ENCODE measurements around the gene STX1B. TPM values are rescaled to one million over a fixed set of nuclear protein-coding genes. Genes with fewer than 3 reads are reported as not detected.

Gene STX1B
- total RNA-seq, 1 donor from 2014 or later = 11.0 TPM

DNA sequence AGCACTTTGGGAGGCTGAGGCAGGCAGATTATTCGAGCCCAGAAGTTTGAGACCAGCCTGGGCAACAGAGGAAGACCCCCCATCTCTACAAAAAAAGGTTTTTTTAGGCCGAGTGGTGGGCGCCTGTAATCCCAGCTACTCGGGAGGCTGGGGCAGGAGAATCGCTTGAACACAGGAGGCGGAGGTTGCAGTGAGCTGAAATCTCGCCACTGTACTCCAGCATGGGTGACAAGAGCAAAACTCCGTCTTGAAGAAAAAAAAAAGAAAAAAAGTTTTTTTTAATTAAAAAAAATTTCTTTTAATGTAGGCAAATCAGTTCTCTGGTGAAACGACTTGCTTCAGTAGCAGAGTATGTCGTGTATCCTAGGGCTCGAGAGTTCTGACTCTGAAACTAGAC, 14.5 kb downstream of the STX1B start:
- Histone ChIP-seq H3K9ac (ENCODE audit: low read length) (no peak overlapping the region), H3K4me3 (ENCODE audit: insufficient read depth, low read depth, low read length) (no peak overlapping the region), H3K27me3 (ENCODE audit: insufficient read depth, low read length) (no peaks in the 10 kb centered on the region), H3K4me2 (ENCODE audit: low read length) (no peak overlapping the region), H3K27ac (ENCODE audit: low read depth, low read length) (no peak overlapping the region), H4K20me1 (ENCODE audit: insufficient read depth, low read length) (no peaks in the 10 kb centered on the region), H3K79me2 (ENCODE audit: insufficient read depth, low read length) (no peaks in the 10 kb centered on the region), H2AFZ (ENCODE audit: low read depth, low read length) (no peak overlapping the region), H3K36me3 (ENCODE audit: insufficient read depth, low read length) (no peaks in the 10 kb centered on the region), H3K4me1 (ENCODE audit: insufficient read depth, low read length) (peaks cover 33% of the 10 kb centered on the region), H3K9me3 (ENCODE audit: insufficient read depth, low read depth, low read length) (no peaks in the 10 kb centered on the region)
- Mint-ChIP-seq H3K4me3 (ENCODE audit: unreplicated experiment) (no peak overlapping the region), H3K9me3 (ENCODE audit: unreplicated experiment) (no peaks in the 10 kb centered on the region), H3K27ac (ENCODE audit: unreplicated experiment) (peak overlapping the region; percentile 80), H3K36me3 (ENCODE audit: low read depth, unreplicated experiment) (peaks cover 14% of the 10 kb centered on the region), H3K4me1 (ENCODE audit: low read depth, unreplicated experiment) (peaks cover 29% of the 10 kb centered on the region), H3K27me3 (ENCODE audit: low read depth, unreplicated experiment) (no peaks in the 10 kb centered on the region)
- FAIRE-seq (no peak), DNase-seq (ENCODE audit: low read depth) (no peak)
- TF ChIP-seq EZH2 (IDR thresholded peaks at IDR 0.05; ENCODE audit: insufficient read depth, low read length) = no peak
- no peak for TF ChIP-seq CTCF (IDR thresholded peaks at IDR 0.05; ENCODE audit: insufficient read depth, low read depth, low read length)

DNA sequence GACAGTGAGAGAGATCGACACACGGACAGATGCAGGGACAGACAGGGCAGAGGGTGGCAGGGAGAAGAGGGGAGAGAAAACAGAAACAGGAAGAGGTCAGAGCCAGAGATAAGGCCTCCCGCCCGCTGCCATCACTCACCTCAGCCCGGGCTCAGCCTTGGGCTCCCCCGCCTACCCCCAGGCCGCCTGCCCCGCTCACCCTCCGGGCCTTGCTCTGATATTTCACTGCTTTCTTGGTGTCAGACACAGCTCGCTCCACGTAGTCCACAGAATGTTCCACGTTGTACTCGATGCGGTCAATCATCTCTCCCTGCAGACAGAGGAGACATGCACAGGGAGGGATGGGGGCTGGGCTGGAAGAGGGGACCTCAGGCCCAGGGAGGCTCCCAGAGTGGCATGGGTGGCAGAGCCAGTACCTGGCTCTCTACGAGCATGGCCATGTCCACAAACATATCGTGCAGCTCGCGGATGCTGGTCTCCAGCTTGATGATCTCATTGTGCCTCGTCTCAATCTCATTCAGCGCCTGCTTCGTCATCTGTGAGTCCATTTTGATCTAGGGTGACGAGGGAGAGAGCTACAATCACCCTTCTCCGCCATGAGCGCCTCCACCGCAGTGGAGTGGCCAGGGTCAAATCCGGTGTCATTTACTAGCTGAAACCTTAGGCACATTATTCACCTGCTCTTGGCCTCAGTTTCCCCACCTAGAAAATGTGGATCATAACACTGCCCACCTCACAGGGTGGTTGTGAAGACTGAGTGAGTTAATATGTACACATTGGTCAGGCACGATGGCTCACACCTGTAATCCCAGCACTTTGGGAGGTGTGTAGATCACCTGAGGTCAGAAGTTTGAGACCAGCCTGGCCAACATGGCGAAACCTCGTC, 17.3 kb downstream of the STX1B start:
- Mint-ChIP-seq H3K27me3 (ENCODE audit: low read depth, unreplicated experiment) (no peaks in the 10 kb centered on the region), H3K4me3 (ENCODE audit: unreplicated experiment) (no peak overlapping the region), H3K4me1 (ENCODE audit: low read depth, unreplicated experiment) (peaks cover 16% of the 10 kb centered on the region), H3K36me3 (ENCODE audit: low read depth, unreplicated experiment) (peaks cover 16% of the 10 kb centered on the region), H3K9me3 (ENCODE audit: unreplicated experiment) (no peaks in the 10 kb centered on the region), H3K27ac (ENCODE audit: unreplicated experiment) (no peak overlapping the region)
- Histone ChIP-seq H2AFZ (ENCODE audit: low read depth, low read length) (no peak overlapping the region), H3K27ac (ENCODE audit: low read depth, low read length) (no peak overlapping the region), H3K4me1 (ENCODE audit: insufficient read depth, low read length) (peaks cover 18% of the 10 kb centered on the region), H3K4me2 (ENCODE audit: low read length) (no peak overlapping the region), H3K36me3 (ENCODE audit: insufficient read depth, low read length) (no peaks in the 10 kb centered on the region), H3K27me3 (ENCODE audit: insufficient read depth, low read length) (no peaks in the 10 kb centered on the region), H3K4me3 (ENCODE audit: insufficient read depth, low read depth, low read length) (no peak overlapping the region), H4K20me1 (ENCODE audit: insufficient read depth, low read length) (no peaks in the 10 kb centered on the region), H3K9me3 (ENCODE audit: insufficient read depth, low read depth, low read length) (no peaks in the 10 kb centered on the region), H3K9ac (ENCODE audit: low read length) (no peak overlapping the region), H3K79me2 (ENCODE audit: insufficient read depth, low read length) (no peaks in the 10 kb centered on the region)
- TF ChIP-seq EZH2 (IDR thresholded peaks at IDR 0.05; ENCODE audit: insufficient read depth, low read length) = no peak
- no peak for TF ChIP-seq CTCF (IDR thresholded peaks at IDR 0.05; ENCODE audit: insufficient read depth, low read depth, low read length)
- DNase-seq (ENCODE audit: low read depth) (no peak), FAIRE-seq (no peak)

DNA sequence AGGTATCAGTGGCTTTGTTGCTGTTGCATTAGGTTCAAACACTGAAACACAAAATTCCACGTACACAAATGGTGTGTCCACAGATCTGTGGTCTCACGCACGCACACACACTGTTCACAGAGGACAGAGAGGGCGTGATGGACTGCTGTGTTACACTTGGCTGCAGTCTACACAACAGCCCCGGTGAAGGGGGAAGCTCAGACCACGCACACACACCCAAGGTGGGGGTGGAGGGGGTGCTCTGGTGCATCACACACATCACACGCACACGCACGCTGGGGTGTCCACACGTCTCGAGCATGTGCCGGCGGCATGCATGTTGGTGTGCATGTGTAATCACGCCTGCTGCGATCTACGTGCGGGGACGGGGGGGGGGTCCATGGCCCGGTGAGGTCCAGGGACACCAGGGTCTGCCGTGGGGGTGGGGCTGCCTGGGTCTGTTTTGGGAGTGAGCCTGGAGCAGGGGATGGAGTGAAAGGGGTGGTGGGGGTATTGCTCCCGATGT, 18.1 kb downstream of the STX1B start:
- no peaks in the 10 kb centered on the region for H3K27me3 ChIP-seq (ENCODE audit: insufficient read depth, low read length)
- no peaks in the 10 kb centered on the region for H3K9me3 ChIP-seq (ENCODE audit: insufficient read depth, low read depth, low read length)
- no peaks in the 10 kb centered on the region for H4K20me1 ChIP-seq (ENCODE audit: insufficient read depth, low read length)
- no peak for TF ChIP-seq CTCF (IDR thresholded peaks at IDR 0.05; ENCODE audit: insufficient read depth, low read depth, low read length)
- no peak for TF ChIP-seq EZH2 (IDR thresholded peaks at IDR 0.05; ENCODE audit: insufficient read depth, low read length)
- Mint-ChIP-seq H3K36me3 (ENCODE audit: low read depth, unreplicated experiment) (peaks cover 16% of the 10 kb centered on the region), H3K4me3 (ENCODE audit: unreplicated experiment) (no peak overlapping the region), H3K9me3 (ENCODE audit: unreplicated experiment) (no peaks in the 10 kb centered on the region), H3K27me3 (ENCODE audit: low read depth, unreplicated experiment) (no peaks in the 10 kb centered on the region), H3K4me1 (ENCODE audit: low read depth, unreplicated experiment) (peaks cover 7% of the 10 kb centered on the region), H3K27ac (ENCODE audit: unreplicated experiment) (no peak overlapping the region)
- FAIRE-seq = no peak
- DNase-seq (ENCODE audit: low read depth) = no peak
- H3K4me3 ChIP-seq (ENCODE audit: insufficient read depth, low read depth, low read length) = no peak overlapping the region
- H3K27ac ChIP-seq (ENCODE audit: low read depth, low read length) = no peak overlapping the region
- peaks cover 10% of the 10 kb centered on the region for H3K4me1 ChIP-seq (ENCODE audit: insufficient read depth, low read length)
- no peaks in the 10 kb centered on the region for H3K79me2 ChIP-seq (ENCODE audit: insufficient read depth, low read length)
- H3K9ac ChIP-seq (ENCODE audit: low read length) = no peak overlapping the region
- no peaks in the 10 kb centered on the region for H3K36me3 ChIP-seq (ENCODE audit: insufficient read depth, low read length)
- no peak overlapping the region for H2AFZ ChIP-seq (ENCODE audit: low read depth, low read length)
- H3K4me2 ChIP-seq (ENCODE audit: low read length) = no peak overlapping the region

Measured in astrocyte (in vitro differentiated cells and primary cell).